Measurements from ENCODE around the gene SLC35D1. TPM values are rescaled to one million over a fixed set of nuclear protein-coding genes. Genes with fewer than 3 reads are reported as not detected.

Gene SLC35D1
- total and polyA plus RNA-seq, 9 of the 15 experiments (the other 6 are each of a cell fraction or from before 2014, with no cell fraction given): 2.3 to 10.4 (median 6.4) TPM

- no peak for TF ChIP-seq HIVEP1 (CRISPR knock-in tag; IDR thresholded peaks at IDR 0.05)
- TF ChIP-seq TSHZ1 (CRISPR knock-in tag; IDR thresholded peaks at IDR 0.05): no peak
- TF ChIP-seq ZNF639 (CRISPR knock-in tag; conservative IDR thresholded peaks at IDR 0.05 in 1 of 2, IDR thresholded peaks at IDR 0.05 in 1 of 2): no peak
- no peak for TF ChIP-seq SMAD3 (CRISPR knock-in tag; conservative IDR thresholded peaks at IDR 0.05)
- no peak for TF ChIP-seq SRSF7 (optimal IDR thresholded peaks at IDR 0.05; ENCODE audit: low read depth, low read length)
- no peak for TF ChIP-seq ZFP1 (CRISPR knock-in tag; IDR thresholded peaks at IDR 0.05)
- TF ChIP-seq GATAD2B (IDR thresholded peaks at IDR 0.05; ENCODE audit: borderline replicate concordance): no peak
- no peak for TF ChIP-seq GTF2A2 (tag; IDR thresholded peaks at IDR 0.05)
- no peak for TF ChIP-seq RAD51 (IDR thresholded peaks at IDR 0.05; ENCODE audit: borderline replicate concordance, low read depth)
- TF ChIP-seq BRF2 (IDR thresholded peaks at IDR 0.05; ENCODE audit: borderline replicate concordance, insufficient read depth, insufficient read length): no peak
- TF ChIP-seq TAF9B (IDR thresholded peaks at IDR 0.05; ENCODE audit: partially characterized antibody): no peak
- TF ChIP-seq RFX1 (IDR thresholded peaks at IDR 0.05): no peak
- TF ChIP-seq U2AF1 (optimal IDR thresholded peaks at IDR 0.05; ENCODE audit: low read depth, low read length): no peak
- no peak for TF ChIP-seq HEY1 (CRISPR knock-in tag; IDR thresholded peaks at IDR 0.05; ENCODE audit: borderline replicate concordance)
- TF ChIP-seq ZNF316 (IDR thresholded peaks at IDR 0.05): peak; percentile 80
- TF ChIP-seq C11orf30 (IDR thresholded peaks at IDR 0.05; ENCODE audit: low read depth): peak; percentile 50; the same call in 1 of the 2 replicates
- no peak for TF ChIP-seq ZNF212 (CRISPR knock-in tag; IDR thresholded peaks at IDR 0.05)
- no peak for TF ChIP-seq MCM3 (IDR thresholded peaks at IDR 0.05)
- peak; percentile 17; the same call in 1 of the 2 replicates for TF ChIP-seq MAFF (IDR thresholded peaks at IDR 0.05; ENCODE audit: low read length)
- TF ChIP-seq CC2D1A (IDR thresholded peaks at IDR 0.05): no peak
- TF ChIP-seq HCFC1 (IDR thresholded peaks at IDR 0.05; ENCODE audit: low read depth, low read length): no peak
- no peak for TF ChIP-seq TEAD1 (CRISPR knock-in tag; IDR thresholded peaks at IDR 0.05)
- TF ChIP-seq MAFG (tag; conservative IDR thresholded peaks at IDR 0.05): peak; percentile 27; the same call in 1 of the 2 replicates
- TF ChIP-seq HDAC8 (tag; IDR thresholded peaks at IDR 0.05): no peak
- no peak for TF ChIP-seq NR2C2 (CRISPR knock-in tag; IDR thresholded peaks at IDR 0.05)
- TF ChIP-seq NR2C2 (tag; IDR thresholded peaks at IDR 0.05): no peak
Observed at GRCh38 chr1:67084765-67085318, 30.9 kb upstream of the SLC35D1 start (continued).
